CD14-positive monocyte (primary cell): ENCODE data around the gene ADAM22. TPM values are rescaled to one million over a fixed set of nuclear protein-coding genes. Genes with fewer than 3 reads are reported as not detected.

Experiments used
- DNase-seq, 3 donors: peaks; one replicate each; pipeline ENCODE4 v3.0.0-alpha.2; 2011 to 2022
- H2AFZ ChIP-seq: 2 replicates; pipeline ENCODE4 v1.6.0; 2012; ENCODE audit warnings: mild to moderate bottlenecking, low read depth, low read length, inconsistent platforms; ENCODE audit not compliant: insufficient read depth, poor library complexity, severe bottlenecking
- H3K27ac ChIP-seq, 2 donors: 1 replicate in 1 of 2; 2 replicates in 1 of 2; pipeline ENCODE4 v1.5.1; 2012 to 2013; ENCODE audit warnings: low read length in 2 of 2, control low read depth in 1 of 2, inconsistent platforms in 1 of 2, low read depth in 1 of 2, mild to moderate bottlenecking in 1 of 2
- H3K27me3 ChIP-seq, 2 donors: one replicate each; pipeline versions ENCODE4 v1.6.0 to v1.6.1; 2011 to 2013; ENCODE audit warnings: low read length in 2 of 2; ENCODE audit not compliant: control insufficient read depth in 2 of 2, insufficient read depth in 2 of 2
- H3K36me3 ChIP-seq, 2 donors: replicated peaks in 1 of 2; 1 replicate in 1 of 2; 2 replicates in 1 of 2; pipeline versions ENCODE4 v1.5.1 to v1.6.1; 2012 to 2013; ENCODE audit warnings: low read length in 2 of 2, control low read depth in 1 of 2, inconsistent platforms in 1 of 2, mild to moderate bottlenecking in 1 of 2; ENCODE audit not compliant: insufficient read depth in 2 of 2, control insufficient read depth in 1 of 2
- H3K4me1 ChIP-seq, 2 donors: 1 replicate in 1 of 2; 2 replicates in 1 of 2; pipeline versions ENCODE4 v1.5.1 to v1.6.1; 2012 to 2013; ENCODE audit warnings: low read length in 2 of 2, control low read depth in 1 of 2, inconsistent platforms in 1 of 2, mild to moderate bottlenecking in 1 of 2, moderate library complexity in 1 of 2; ENCODE audit not compliant: insufficient read depth in 2 of 2, control insufficient read depth in 1 of 2
- H3K4me2 ChIP-seq: replicated peaks from 2 replicates; pipeline ENCODE3; 2012; ENCODE audit warnings: low read length, moderate library complexity, mild to moderate bottlenecking; ENCODE audit not compliant: poor library complexity, severe bottlenecking; ENCODE audit errors: extremely low read depth
- H3K4me3 ChIP-seq, 3 experiments: fragments of 200-600 bp in 1 of 3; sonication (generic) in 1 of 3; replicated peaks in 1 of 3; 1 replicate in 2 of 3; 2 replicates in 1 of 3; pipeline ENCODE4 v1.5.1; 2011 to 2013; ENCODE audit warnings: low read length in 3 of 3, mild to moderate bottlenecking in 3 of 3, control low read depth in 2 of 3, low read depth in 2 of 3, inconsistent platforms in 1 of 3, moderate library complexity in 1 of 3
- H3K79me2 ChIP-seq: 2 replicates; pipeline ENCODE4 v1.6.0; 2012; ENCODE audit warnings: mild to moderate bottlenecking, control low read depth, inconsistent platforms, low read length, moderate library complexity; ENCODE audit not compliant: insufficient read depth
- H3K9ac ChIP-seq: 2 replicates; pipeline ENCODE4 v1.6.0; 2017; ENCODE audit warnings: low read length, mild to moderate bottlenecking; ENCODE audit not compliant: insufficient read depth, poor library complexity, severe bottlenecking
- H3K9me3 ChIP-seq, 2 donors: replicated peaks in 1 of 2; 1 replicate in 1 of 2; 2 replicates in 1 of 2; pipeline versions ENCODE4 v1.5.1 to v1.6.1; 2012 to 2013; ENCODE audit warnings: low read length in 2 of 2, control low read depth in 1 of 2; ENCODE audit not compliant: control insufficient read depth in 1 of 2, insufficient read depth in 1 of 2
- H4K20me1 ChIP-seq: 2 replicates; pipeline ENCODE4 v1.6.0; 2012; ENCODE audit warnings: mild to moderate bottlenecking, low read length, control low read depth, moderate library complexity; ENCODE audit not compliant: insufficient read depth
- H3K27ac Mint-ChIP-seq, 7 donors: one replicate each; pipeline ENCODE4 v1.8.0; 2020; ENCODE audit warnings: mild to moderate bottlenecking in 7 of 7, mixed read lengths in 7 of 7, moderate library complexity in 6 of 7, inconsistent platforms in 2 of 7
- H3K27me3 Mint-ChIP-seq, 3 donors: one replicate each; pipeline ENCODE4 v1.8.0; 2021 to 2022; ENCODE audit warnings: low read depth in 3 of 3, mild to moderate bottlenecking in 3 of 3, mixed read lengths in 3 of 3, moderate library complexity in 3 of 3, inconsistent platforms in 1 of 3
- H3K36me3 Mint-ChIP-seq, 2 donors: one replicate each; pipeline ENCODE4 v1.8.0; 2020; ENCODE audit warnings: mixed read lengths in 2 of 2, inconsistent platforms in 1 of 2, mild to moderate bottlenecking in 1 of 2
- H3K4me1 Mint-ChIP-seq: one replicate; pipeline ENCODE4 v1.8.0; 2020; ENCODE audit warnings: mild to moderate bottlenecking, mixed read lengths
- H3K4me3 Mint-ChIP-seq, 2 donors: one replicate each; pipeline ENCODE4 v1.8.0; 2020; ENCODE audit warnings: mild to moderate bottlenecking in 2 of 2, mixed read lengths in 2 of 2, moderate library complexity in 1 of 2
- H3K9me3 Mint-ChIP-seq, 7 donors: one replicate each; pipeline ENCODE4 v1.8.0; 2020 to 2022; ENCODE audit warnings: mixed read lengths in 7 of 7, mild to moderate bottlenecking in 6 of 7, moderate library complexity in 6 of 7, inconsistent platforms in 2 of 7
- CTCF ChIP-seq: fragments of 200-600 bp; IDR thresholded peaks from one replicate; pipeline ENCODE4 v1.8.0; 2022; ENCODE audit warnings: antibody characterized with exemption, mild to moderate bottlenecking
- WGBS: methylation state at CpG from one replicate; pipeline ENCODE4 v1.1.5; 2013; ENCODE audit warnings: missing lambda C conversion rate; ENCODE audit not compliant: insufficient coverage; 5-methylcytosine and 5-hydroxymethylcytosine counted together
- intact Hi-C, 2 donors: fragments of 100-400 bp; cut with micrococcal nuclease; formaldehyde crosslinking; loops; one replicate each; pipeline versions ENCODE4 v1.15.0 to v1.15.1; 2023
- polyA plus RNA-seq, 3 donors: library from polyadenylated mRNA; depleted of rRNA in 1 of 3; unstranded in 2 of 3; stranded (reverse) in 1 of 3; fragments of 300-500 nt in 2 of 3; fragments of >200 nt in 1 of 3; fragmentation: Illumina TruSeq in 2 of 3; gene quantifications; 1 replicate in 2 of 3; 2 replicates in 1 of 3; pipeline ENCODE4 v1.2.3, GENCODE V29; 2012 to 2021

ADAM22 gene
- polyA plus RNA-seq, 3 donors = 0.01 to 0.17 TPM; not detected in 1

DNA sequence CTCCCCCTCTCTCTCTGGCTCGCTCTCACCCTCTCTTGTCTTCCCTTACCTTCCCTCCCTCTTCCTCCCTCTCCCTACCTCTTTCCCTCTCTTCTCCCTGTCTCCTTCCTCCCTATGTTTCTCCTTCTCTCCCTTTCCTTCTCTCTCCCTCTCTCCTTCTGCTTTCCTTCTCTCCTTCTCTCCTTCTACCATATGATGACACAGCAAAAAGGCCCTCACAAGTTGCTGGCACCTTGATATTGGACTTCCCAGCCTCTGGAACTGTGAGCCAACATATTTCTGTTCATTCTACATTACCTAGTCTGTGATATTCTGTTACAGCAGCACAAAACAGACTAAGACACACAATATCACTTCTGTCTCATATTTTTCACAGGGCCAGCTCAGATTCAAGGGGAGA is 135.0 kb downstream of the ADAM22 start:
- intact Hi-C loops = no loop called here
- Histone ChIP-seq H3K79me2 (no peaks in the 10 kb centered on the region), H3K9me3 (no peaks in the 10 kb centered on the region), H3K27ac (no peak overlapping the region), H3K27me3 (no peaks in the 10 kb centered on the region), H3K9ac (no peak overlapping the region), H2AFZ (no peak overlapping the region), H3K4me3 (no peak overlapping the region), H3K4me2 (no peak overlapping the region), H3K36me3 (no peaks in the 10 kb centered on the region), H4K20me1 (no peaks in the 10 kb centered on the region), H3K4me1 (no peaks in the 10 kb centered on the region)
- H3K36me3 Mint-ChIP-seq = no peaks in the 10 kb centered on the region
- H3K27ac Mint-ChIP-seq = no peak overlapping the region
- no peak for DNase-seq
- TF ChIP-seq CTCF = no peak
- no peaks in the 10 kb centered on the region for H3K27me3 Mint-ChIP-seq
- peaks cover 0 to 3% (median 0%) of the 10 kb centered on the region in 7 donors for H3K9me3 Mint-ChIP-seq
- H3K4me3 Mint-ChIP-seq = no peak overlapping the region
- no peaks in the 10 kb centered on the region for H3K4me1 Mint-ChIP-seq
- 100% methylated on average over 1 of the region's 1 CpG for WGBS

DNA sequence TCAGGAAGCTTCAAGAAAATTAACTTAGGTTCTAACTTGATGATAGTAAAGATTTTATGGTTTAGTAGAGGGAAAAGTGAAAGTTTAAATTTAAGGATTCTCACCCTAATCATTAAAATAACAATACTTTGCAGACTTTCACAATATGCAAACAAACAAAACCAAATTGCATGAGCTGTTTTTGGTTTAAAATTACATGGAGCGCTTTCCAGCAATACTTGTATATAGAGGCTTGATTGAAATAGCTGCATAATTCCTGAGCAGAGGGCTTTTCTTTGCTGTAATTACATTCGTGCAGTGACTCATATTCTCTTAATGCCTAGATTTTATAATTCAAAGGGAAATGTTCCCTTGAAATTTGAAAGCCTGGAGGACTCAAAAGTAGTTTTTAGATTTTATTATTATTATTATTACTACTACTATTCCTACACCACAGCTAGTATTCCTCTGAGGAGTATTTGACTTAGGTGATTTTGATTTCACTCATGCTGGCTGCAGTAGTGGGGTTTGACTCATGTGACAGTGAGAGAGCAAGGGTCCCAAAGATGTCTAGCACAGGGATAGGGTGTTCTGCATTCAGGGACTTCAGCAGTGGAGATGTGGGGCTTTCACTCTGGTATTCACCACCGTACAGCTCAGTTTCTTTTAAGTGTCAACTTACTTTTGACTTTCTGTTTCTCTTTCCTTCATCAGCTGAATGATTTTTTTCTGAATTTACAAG is 138.1 kb downstream of the ADAM22 start:
- Histone ChIP-seq H3K4me3 (no peak overlapping the region), H3K36me3 (no peaks in the 10 kb centered on the region), H3K27ac (no peak overlapping the region), H3K9me3 (no peaks in the 10 kb centered on the region), H3K79me2 (no peaks in the 10 kb centered on the region), H3K4me2 (no peak overlapping the region), H3K9ac (no peak overlapping the region), H3K4me1 (no peaks in the 10 kb centered on the region), H2AFZ (no peak overlapping the region), H4K20me1 (no peaks in the 10 kb centered on the region), H3K27me3 (no peaks in the 10 kb centered on the region)
- Mint-ChIP-seq H3K4me3 (no peak overlapping the region), H3K9me3 (peaks cover 0 to 3% (median 2%) of the 10 kb centered on the region in 7 donors), H3K36me3 (no peaks in the 10 kb centered on the region), H3K27ac (no peak overlapping the region), H3K4me1 (no peaks in the 10 kb centered on the region), H3K27me3 (peaks cover 0 to under 1% (median 0%) of the 10 kb centered on the region in 3 donors)
- no peak for DNase-seq
- intact Hi-C loops = no loop called here
- no peak for TF ChIP-seq CTCF
- WGBS = 50% methylated on average over 1 of the region's 3 CpGs
